Kidney (tissue), 14 donors: Measurements from ENCODE around the gene ADAMTS19. TPM values are rescaled to one million over a fixed set of nuclear protein-coding genes. Genes with fewer than 3 reads are reported as not detected.

ENCODE experiments used
- DNase-seq, 5 donors: peaks; one replicate each; pipeline ENCODE4 v3.0.0-alpha.2; 2013 to 2020
- FAIRE-seq: peaks from 2 replicates; lab custom pipeline; 2012; peaks lifted over from hg19 to GRCh38; lab: Jason Lieb, UNC
- H3K27ac ChIP-seq, 2 donors: one replicate each; pipeline ENCODE4 v1.7.0; 2013; ENCODE audit warnings: low read depth in 2 of 2, low read length in 2 of 2, inconsistent platforms in 1 of 2
- H3K27me3 ChIP-seq: one replicate; pipeline ENCODE4 v1.7.1; 2013; ENCODE audit warnings: low read length, inconsistent platforms; ENCODE audit not compliant: control insufficient read depth, insufficient read depth
- H3K36me3 ChIP-seq, 3 donors: one replicate each; pipeline versions ENCODE4 v1.7.0 to v1.7.1; 2013; ENCODE audit warnings: low read length in 3 of 3, control low read depth in 1 of 3, inconsistent platforms in 1 of 3; ENCODE audit not compliant: insufficient read depth in 3 of 3, control insufficient read depth in 2 of 3
- H3K4me1 ChIP-seq, 3 donors: one replicate each; pipeline versions ENCODE4 v1.7.0 to v1.7.1; 2013; ENCODE audit warnings: low read length in 3 of 3, inconsistent platforms in 1 of 3, low read depth in 1 of 3; ENCODE audit not compliant: control insufficient read depth in 2 of 3, insufficient read depth in 2 of 3
- H3K4me3 ChIP-seq, 3 donors: one replicate each; pipeline versions ENCODE4 v1.7.0 to v1.8.1; 2013; ENCODE audit warnings: low read length in 3 of 3, control low read depth in 1 of 3, inconsistent platforms in 1 of 3
- H3K9ac ChIP-seq, 3 donors: one replicate each; pipeline versions ENCODE4 v1.7.0 to v1.7.1; 2013; ENCODE audit warnings: low read length in 3 of 3, control low read depth in 1 of 3, inconsistent platforms in 1 of 3
- H3K9me3 ChIP-seq, 3 donors: one replicate each; pipeline versions ENCODE4 v1.7.0 to v1.7.1; 2013; ENCODE audit warnings: low read length in 3 of 3, control low read depth in 1 of 3, inconsistent platforms in 1 of 3; ENCODE audit not compliant: control insufficient read depth in 2 of 3, insufficient read depth in 1 of 3
- CTCF ChIP-seq: IDR thresholded peaks from 3 replicates; pipeline ENCODE4 v1.5.1; 2012; ENCODE audit warnings: mild to moderate bottlenecking, moderate library complexity, borderline replicate concordance; ENCODE audit not compliant: insufficient read depth; ENCODE audit errors: extremely low read depth
- intact Hi-C: fragments of 100-400 bp; cut with DNase I; formaldehyde crosslinking; loops from one replicate; pipeline ENCODE4 v1.11.1; 2022
- polyA plus RNA-seq: library from polyadenylated mRNA; stranded (reverse); fragments of 350-450 nt; fragmentation: Illumina TruSeq; extraction: RNeasy Lipid Tissue Mini Kit (QIAGEN cat#74804); gene quantifications from one replicate; pipeline ENCODE4 v1.2.3, GENCODE V29; 2014; ENCODE audit warnings: low read depth, low replicate concordance; ENCODE audit not compliant: insufficient read depth
- total RNA-seq: library from RNA; stranded (reverse); fragmentation: NEBNext Ultra II Directional; extraction: Animal tissue kit (Norgen Biotek cat#: 25700); gene quantifications from one replicate; pipeline ENCODE4 v1.2.1, GENCODE V29; 2021
- donor health status: control.
- donor health status: control.
- donor health status: control.
- donor health status: control.
- donor health status: control.
- donor health status: DM: yes; HTN: yes; CAD: no.
- donor health status: Normal renal cell carcinoma (clear cell type).

ADAMTS19 gene
- total and polyA plus RNA-seq, 2 donors from 2014 or later, result 0.73 TPM; not detected in 1

GRCh38 chr5:129639331-129639730 lies 179.2 kb downstream of the ADAMTS19 start:
- intact Hi-C loops, result no loop called here
- Histone ChIP-seq H3K4me1 (no peaks in the 10 kb centered on the region), H3K9ac (no peak overlapping the region), H3K4me3 (no peak overlapping the region), H3K27me3 (no peaks in the 10 kb centered on the region), H3K9me3 (no peaks in the 10 kb centered on the region), H3K36me3 (no peaks in the 10 kb centered on the region), H3K27ac (no peak overlapping the region)
- FAIRE-seq, result no peak
- TF ChIP-seq CTCF, result no peak
- DNase-seq, result no peak

- TF ChIP-seq CTCF, result no peak
- Histone ChIP-seq H3K4me1 (no peaks in the 10 kb centered on the region), H3K4me3 (no peak overlapping the region), H3K9ac (no peak overlapping the region), H3K36me3 (no peaks in the 10 kb centered on the region), H3K27me3 (no peaks in the 10 kb centered on the region), H3K9me3 (no peaks in the 10 kb centered on the region), H3K27ac (no peak overlapping the region)
- FAIRE-seq (no peak), DNase-seq (no peak)
- intact Hi-C loops, result no loop called here
These were observed 192.4 kb downstream of the ADAMTS19 start for GRCh38 chr5:129652349-129653056.

GRCh38 chr5:129653057-129653375 lies 192.9 kb downstream of the ADAMTS19 start:
- DNase-seq, result no peak

More at GRCh38 chr5:129653057-129653375, 192.9 kb downstream of the ADAMTS19 start:
- Histone ChIP-seq H3K27ac (no peak overlapping the region), H3K4me1 (no peaks in the 10 kb centered on the region), H3K9ac (no peak overlapping the region), H3K27me3 (no peaks in the 10 kb centered on the region), H3K36me3 (no peaks in the 10 kb centered on the region), H3K9me3 (no peaks in the 10 kb centered on the region), H3K4me3 (no peak overlapping the region)
- intact Hi-C loops, result no loop called here
- TF ChIP-seq CTCF, result no peak
- FAIRE-seq, result no peak
